PC-9 (cell line): Measurements from ENCODE around the gene NPR2. TPM values are rescaled to one million over a fixed set of nuclear protein-coding genes. Genes with fewer than 3 reads are reported as not detected.

ENCODE experiments used
- BruUV-seq: library from RNA; stranded (reverse); fragments of 400-500 nt; replicated peaks from 2 replicates; lab custom pipeline; 2021; lab: Mats Ljungman, UMichigan
- CTCF ChIA-PET: fragments of 300-600 bp; sonication (Branson Sonifier 250); formaldehyde crosslinking; loops from one replicate; lab custom pipeline; 2022; ENCODE audit warnings: antibody characterized with exemption; lab: Charles Lee
- POLR2A ChIA-PET: fragments of 300-600 bp; sonication (Branson Sonifier 250); formaldehyde crosslinking; loops from one replicate; lab custom pipeline; 2022; ENCODE audit warnings: antibody characterized with exemption; ENCODE audit not compliant: unreplicated experiment; lab: Charles Lee
- DNase-seq, 2 experiments: peaks; one replicate each; pipeline versions ENCODE4 v3.0.0 to v3.0.0-alpha.2; 2015 to 2022; ENCODE audit warnings: mixed read lengths in 1 of 2
- H2AFZ ChIP-seq: fragments of 200-600 bp; sonication (generic); 2 replicates; pipeline ENCODE4 v1.8.1; 2017; ENCODE audit warnings: antibody characterized with exemption
- H3F3A ChIP-seq: fragments of 200-600 bp; sonication (generic); 2 replicates; pipeline ENCODE4 v1.8.1; 2017; ENCODE audit warnings: antibody characterized with exemption, mild to moderate bottlenecking, low read depth; ENCODE audit not compliant: insufficient read depth
- H3K27ac ChIP-seq: fragments of 200-600 bp; sonication (generic); 2 replicates; pipeline ENCODE4 v1.6.1; 2016; ENCODE audit warnings: mixed run types
- H3K27me3 ChIP-seq: fragments of 200-600 bp; sonication (generic); 2 replicates; pipeline ENCODE4 v1.6.1; 2016; ENCODE audit warnings: low read depth, mixed run types; ENCODE audit not compliant: insufficient read depth
- H3K36me3 ChIP-seq: fragments of 200-600 bp; sonication (generic); 2 replicates; pipeline ENCODE4 v1.6.1; 2016; ENCODE audit warnings: low read depth, mixed run types
- H3K4me1 ChIP-seq: fragments of 200-600 bp; sonication (generic); replicated peaks from 2 replicates; pipeline ENCODE4 v1.6.1; 2016; ENCODE audit warnings: mixed run types; ENCODE audit not compliant: insufficient read depth
- H3K4me2 ChIP-seq: fragments of 200-600 bp; sonication (generic); 2 replicates; pipeline ENCODE4 v1.6.1; 2017; ENCODE audit warnings: mixed run types
- H3K4me3 ChIP-seq: fragments of 200-600 bp; sonication (generic); 2 replicates; pipeline ENCODE4 v1.6.1; 2016; ENCODE audit warnings: mixed run types
- H3K79me2 ChIP-seq: fragments of 200-600 bp; sonication (generic); 2 replicates; pipeline ENCODE4 v1.6.1; 2017; ENCODE audit warnings: low read depth, mixed run types
- H3K9me2 ChIP-seq: fragments of 200-600 bp; sonication (generic); 2 replicates; pipeline ENCODE4 v1.8.1; 2017; ENCODE audit warnings: mild to moderate bottlenecking; ENCODE audit not compliant: insufficient read depth
- H3K9me3 ChIP-seq: fragments of 200-600 bp; sonication (generic); 2 replicates; pipeline ENCODE4 v1.8.1; 2016; ENCODE audit warnings: low read depth; ENCODE audit not compliant: insufficient read depth
- H4K20me1 ChIP-seq: fragments of 200-600 bp; sonication (generic); 2 replicates; pipeline ENCODE4 v1.8.1; 2017; ENCODE audit not compliant: insufficient read depth
- CTCF ChIP-seq: fragments of 200-600 bp; sonication (generic); conservative IDR thresholded peaks from 2 replicates; pipeline ENCODE4 v1.6.1; 2017; ENCODE audit warnings: mixed run types, antibody characterized with exemption, mild to moderate bottlenecking, moderate library complexity
- EZH2 ChIP-seq: fragments of 200-600 bp; sonication (generic); IDR thresholded peaks from 2 replicates; pipeline ENCODE4 v1.8.0; 2017; ENCODE audit warnings: antibody characterized with exemption, low read depth
- intact Hi-C: fragments of 100-400 bp; cut with micrococcal nuclease; formaldehyde crosslinking; loops from one replicate; pipeline ENCODE4 v1.10.0; 2022; ENCODE audit not compliant: unreplicated experiment
- total RNA-seq: library from RNA; stranded (reverse); gene quantifications from 2 replicates; pipeline ENCODE4 v1.2.3, GENCODE V29; 2021

The NPR2 gene
- total RNA-seq, 1 experiment from 2014 or later, result 11.3 TPM

DNA sequence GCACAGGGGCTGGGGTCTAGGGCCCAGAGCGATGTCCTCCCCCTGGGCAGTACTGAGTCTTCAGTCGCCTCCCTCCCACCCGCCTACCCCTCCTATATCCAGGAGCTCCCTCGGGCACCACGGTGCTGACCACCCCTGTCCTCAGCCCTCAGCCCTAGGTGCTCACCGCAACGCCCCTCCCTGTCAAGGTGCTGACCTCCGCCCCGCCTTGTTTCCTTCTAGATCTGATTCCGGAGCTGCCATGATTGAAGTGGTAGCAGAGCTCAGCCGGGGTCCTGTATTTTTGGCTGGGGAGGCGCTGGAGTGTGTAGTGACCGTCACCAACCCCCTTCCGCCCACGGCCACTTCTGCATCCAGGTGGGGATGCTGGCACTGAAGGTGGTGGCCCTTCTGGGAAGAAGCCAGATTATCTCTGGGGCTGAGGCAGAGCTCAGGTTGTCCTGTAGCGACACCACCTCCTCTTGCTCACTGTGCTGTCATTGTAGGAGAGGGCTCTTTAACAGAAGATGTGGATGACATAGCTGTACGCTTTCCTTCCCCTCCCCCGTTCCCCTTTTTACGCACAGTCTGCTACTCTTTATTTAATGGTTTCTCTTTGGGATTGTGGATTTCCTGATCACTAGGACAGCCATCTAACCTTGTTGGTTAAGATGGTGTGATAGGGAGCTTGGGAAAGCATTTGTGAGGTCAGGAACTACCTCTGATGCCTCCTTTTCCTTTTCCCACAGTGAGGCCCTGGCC is 41.7 kb upstream of the NPR2 start:
- H3F3A ChIP-seq, result 0 out of 2 replicates have a peak, but pooled peaks cover 8% of the 10 kb centered on the region
- POLR2A ChIA-PET, result interaction anchor here (0.6 to 0.7 kb wide), 3 partner anchors 17 to 149 kb away, joined by 3 to 7 read pairs (median 6); partner anchors contain the start of genes CREB3 and TLN1

GRCh38 chr9:35750256-35750531 is 41.2 kb upstream of the NPR2 start:
- Histone ChIP-seq H3K79me2 (peaks cover 49% of the 10 kb centered on the region), H3K27ac (peak overlapping the region; percentile 51; the same call in 1 of the 2 replicates)
- BruUV-seq, result no TSS peak

More for the DNA sequence above, 41.7 kb upstream of the NPR2 start:
- Histone ChIP-seq H4K20me1 (peaks cover 13% of the 10 kb centered on the region; the same call in 1 of the 2 replicates), H3K36me3 (no peaks in the 10 kb centered on the region; the same call in 1 of the 2 replicates), H3K79me2 (peaks cover 51% of the 10 kb centered on the region), H3K4me1 (peaks cover 23% of the 10 kb centered on the region), H3K4me2 (peak overlapping the region; percentile 92), H3K9me3 (no peaks in the 10 kb centered on the region), H3K4me3 (peak overlapping the region; percentile 79), H3K27ac (peak overlapping the region; percentile 51), H3K9me2 (no peaks in the 10 kb centered on the region), H2AFZ (peak overlapping the region; percentile 86), H3K27me3 (no peaks in the 10 kb centered on the region)
- TF ChIP-seq CTCF (no peak), EZH2 (no peak)
- TSS peak; percentile 35 for BruUV-seq
- CTCF ChIA-PET, result no interaction called here
- DNase-seq, result peak in 1 of 2 experiments; percentile 42
- intact Hi-C loops, result loop anchor here (2.0 kb wide), 1 partner anchor 17 kb away; the partner anchor contains the start of genes CREB3 and TLN1

GRCh38 chr9:35753466-35753865 is 37.9 kb upstream of the NPR2 start:
- Histone ChIP-seq H3K9me3 (no peaks in the 10 kb centered on the region), H3K4me3 (no peak overlapping the region), H3K27ac (no peak overlapping the region), H3K4me2 (no peak overlapping the region), H3K79me2 (peaks cover 24% of the 10 kb centered on the region), H2AFZ (no peak overlapping the region), H3K36me3 (no peaks in the 10 kb centered on the region), H3K4me1 (peaks cover 9% of the 10 kb centered on the region), H3K9me2 (no peaks in the 10 kb centered on the region), H3F3A (peaks cover 31% of the 10 kb centered on the region), H3K27me3 (no peaks in the 10 kb centered on the region), H4K20me1 (no peaks in the 10 kb centered on the region)
- POLR2A ChIA-PET, result no interaction called here
- no peak for TF ChIP-seq EZH2
- no peak for TF ChIP-seq CTCF
- intact Hi-C loops, result no loop called here
- DNase-seq, result no peak
- BruUV-seq, result no TSS peak
- CTCF ChIA-PET, result no interaction called here

More at GRCh38 chr9:35750256-35750531, 41.2 kb upstream of the NPR2 start:
- Histone ChIP-seq H3K27me3 (no peaks in the 10 kb centered on the region), H4K20me1 (peaks cover 13% of the 10 kb centered on the region; the same call in 1 of the 2 replicates), H2AFZ (no peak overlapping the region), H3K4me2 (peak overlapping the region; percentile 92), H3K4me3 (peak overlapping the region; percentile 79; the same call in 1 of the 2 replicates), H3F3A (0 out of 2 replicates have a peak, but pooled peaks cover 8% of the 10 kb centered on the region), H3K4me1 (peaks cover 23% of the 10 kb centered on the region), H3K9me3 (no peaks in the 10 kb centered on the region), H3K9me2 (no peaks in the 10 kb centered on the region), H3K36me3 (no peaks in the 10 kb centered on the region)
- ChIA-PET POLR2A (no interaction called here), CTCF (no interaction called here)
- TF ChIP-seq EZH2, result no peak
- no peak for TF ChIP-seq CTCF
- no peak for DNase-seq
- intact Hi-C loops, result no loop called here
